ENCODE measurements around the gene ALDOB. TPM values are rescaled to one million over a fixed set of nuclear protein-coding genes. Genes with fewer than 3 reads are reported as not detected.

Gene ALDOB
- total and polyA plus RNA-seq, 2 experiments from 2014 or later: not detected

- no peak overlapping the region for H2AFZ ChIP-seq
- H3K27ac ChIP-seq (ENCODE audit: low read depth): no peak overlapping the region
- no peaks in the 10 kb centered on the region for H3F3A ChIP-seq (replicated peaks; ENCODE audit: low read depth)
- no peaks in the 10 kb centered on the region for H4K20me1 ChIP-seq (replicated peaks; ENCODE audit: insufficient read depth)
- Mint-ChIP-seq H3K4me3 (no peak overlapping the region), H3K9me3 (no peaks in the 10 kb centered on the region), H3K4me1 (peaks cover 2% of the 10 kb centered on the region; the same call in 2 of the 3 replicates), H3K27me3 (ENCODE audit: insufficient read depth, low read depth, poor library complexity) (peaks cover 3% of the 10 kb centered on the region), H3K36me3 (ENCODE audit: low read depth) (no peaks in the 10 kb centered on the region), H3K27ac (no peak overlapping the region)
- ATAC-seq (no peak), DNase-seq (ENCODE audit: low spot score) (no peak)
- H3K9me2 ChIP-seq (ENCODE audit: insufficient read depth): peaks cover 12% of the 10 kb centered on the region
- H3K36me3 ChIP-seq (ENCODE audit: insufficient read depth): no peaks in the 10 kb centered on the region
- H3K27me3 ChIP-seq (ENCODE audit: insufficient read depth): no peaks in the 10 kb centered on the region
- TF ChIP-seq ZNF462 (CRISPR knock-in tag; IDR thresholded peaks at IDR 0.05): no peak
- TF ChIP-seq EZH2 (IDR thresholded peaks at IDR 0.05; ENCODE audit: low read depth, unreplicated experiment): no peak
- no peak for TF ChIP-seq NANOG (IDR thresholded peaks at IDR 0.05; ENCODE audit: borderline replicate concordance)
- no peak for TF ChIP-seq POLR2AphosphoS5 (IDR thresholded peaks at IDR 0.05; ENCODE audit: low read depth)
- no peak for TF ChIP-seq ZNF331 (CRISPR knock-in tag; IDR thresholded peaks at IDR 0.05; ENCODE audit: low read depth)
- no peak for TF ChIP-seq JUNB (IDR thresholded peaks at IDR 0.05; ENCODE audit: unreplicated experiment)
- TF ChIP-seq STAT1 (IDR thresholded peaks at IDR 0.05; ENCODE audit: unreplicated experiment): no peak
- TF ChIP-seq CREB1 (CRISPR knock-in tag; IDR thresholded peaks at IDR 0.05; ENCODE audit: low read depth): no peak
- no peaks in the 10 kb centered on the region for H3K79me2 ChIP-seq (replicated peaks; ENCODE audit: insufficient read depth)
- no peak overlapping the region for H3K4me3 ChIP-seq
- H3K4me2 ChIP-seq: no peak overlapping the region
- no peaks in the 10 kb centered on the region for H3K4me1 ChIP-seq (ENCODE audit: insufficient read depth)
Measured at GRCh38 chr9:101427358-101427757, 8.2 kb downstream of the ALDOB start.
